ENCODE data around the gene RPS6KA3.

RPS6KA3 gene

GRCh38 chrX:20266810-20267606 lies at the start of gene RPS6KA3:
Gene RPS6KA3, minus strand, starts transcription at chrX:20266909. Its CDS starts 277 bp downstream, at chrX:20266632.
- DNase-seq: peak; percentile 86 to 88

GRCh38 chrX:20315140-20315539 lies 48.4 kb upstream of the RPS6KA3 start:
- no peak for DNase-seq

DNA sequence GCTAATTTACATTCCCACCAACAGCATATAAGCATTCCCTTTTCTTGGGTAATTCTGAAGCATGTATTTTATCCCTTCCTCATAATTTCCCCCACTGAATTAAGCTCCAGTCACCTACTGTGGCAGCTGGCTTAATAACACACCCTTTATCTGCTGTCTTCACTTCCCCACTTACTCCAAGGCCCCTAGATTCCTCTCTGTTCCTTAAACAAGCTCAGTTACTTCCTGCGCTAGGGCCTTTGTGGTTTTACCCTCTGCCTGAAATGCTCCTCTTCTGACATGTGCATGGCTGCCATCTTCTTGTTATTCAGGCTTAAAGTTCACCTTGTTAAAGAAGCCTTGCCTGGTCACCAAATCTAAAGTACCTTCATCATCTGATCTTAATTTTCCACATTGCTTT lies 47.2 kb upstream of the RPS6KA3 start:
- DNase-seq: no peak

DNA sequence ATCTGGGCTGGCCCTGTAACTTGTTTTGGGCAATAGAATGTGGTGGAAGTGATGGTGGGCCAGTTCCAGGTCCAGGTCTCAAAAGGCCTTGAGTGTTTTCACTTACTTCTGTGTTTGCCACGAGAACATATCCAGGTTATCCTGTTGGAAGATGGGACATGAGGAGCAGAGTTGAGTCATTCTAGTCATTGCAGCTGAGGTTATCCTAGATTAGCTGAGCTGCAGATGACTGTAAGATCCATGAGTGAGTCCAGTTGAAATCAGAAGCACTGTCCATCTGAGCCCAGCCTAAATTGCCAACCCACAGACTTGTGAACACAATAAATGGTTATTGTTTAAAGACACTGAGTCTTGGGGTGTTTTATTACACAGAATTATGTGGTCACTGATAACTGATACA lies 45.3 kb upstream of the RPS6KA3 start:
- DNase-seq: no peak

GRCh38 chrX:20311505-20311904 lies 44.8 kb upstream of the RPS6KA3 start:
- DNase-seq: no peak

DNA sequence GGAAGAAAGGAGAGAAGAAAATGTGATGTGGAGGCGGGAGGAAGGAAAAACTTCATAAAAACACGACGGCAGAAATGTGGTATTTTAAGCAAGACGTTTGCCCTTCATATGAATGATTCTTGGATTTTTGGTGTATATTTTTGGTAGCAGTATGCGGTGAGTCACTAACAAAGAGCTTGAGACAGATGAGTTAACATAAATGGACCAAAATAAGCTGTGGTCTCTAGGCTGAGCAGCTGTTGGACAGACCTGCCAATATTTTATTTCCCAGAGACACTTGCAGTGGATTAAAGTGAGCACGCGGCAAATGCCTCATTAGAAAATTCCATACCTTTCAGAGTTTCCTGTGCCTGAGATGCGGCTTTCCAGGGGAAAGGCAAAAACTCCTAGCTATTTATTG lies 43.1 kb upstream of the RPS6KA3 start:
- DNase-seq: no peak

DNA sequence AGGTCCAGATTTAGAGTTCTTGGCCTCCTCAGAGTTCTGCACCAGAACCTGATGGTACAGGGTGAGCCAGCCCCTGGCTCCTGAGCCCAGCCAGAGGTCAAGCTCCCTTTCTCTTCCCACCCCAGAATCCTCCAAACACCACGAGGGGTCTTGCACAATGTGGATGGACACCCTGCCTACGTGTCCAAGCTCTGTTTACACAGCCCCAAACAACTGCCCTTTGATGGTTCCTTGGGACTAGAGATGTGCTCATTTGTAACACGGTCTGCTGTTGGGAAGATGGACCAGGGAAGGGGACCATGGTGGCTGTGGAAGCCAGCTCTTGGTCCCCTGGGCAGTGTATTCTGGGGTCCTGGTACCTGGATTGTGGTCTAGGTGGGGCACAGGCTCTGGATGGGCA lies 40.0 kb upstream of the RPS6KA3 start:
- DNase-seq: no peak

DNA sequence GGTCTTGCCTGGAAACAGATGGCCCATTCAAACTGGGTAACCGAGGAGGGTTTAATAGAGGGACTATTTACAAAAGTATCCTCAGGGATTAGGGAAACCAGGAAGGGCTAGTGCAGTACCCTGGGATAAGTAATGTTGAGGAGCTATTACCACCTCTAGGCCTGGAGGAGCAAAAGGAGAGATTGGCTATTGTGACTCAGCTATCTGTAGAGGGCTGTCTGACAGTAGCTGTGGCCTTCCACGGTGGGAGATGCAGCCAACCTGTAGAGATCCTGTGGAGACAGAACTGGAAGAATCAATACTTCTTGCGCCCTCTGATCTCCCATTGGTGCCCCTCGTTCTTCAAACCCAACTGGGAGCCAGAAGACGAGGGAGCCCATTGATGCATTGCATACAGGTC lies 34.1 kb upstream of the RPS6KA3 start:
- DNase-seq: no peak

DNA sequence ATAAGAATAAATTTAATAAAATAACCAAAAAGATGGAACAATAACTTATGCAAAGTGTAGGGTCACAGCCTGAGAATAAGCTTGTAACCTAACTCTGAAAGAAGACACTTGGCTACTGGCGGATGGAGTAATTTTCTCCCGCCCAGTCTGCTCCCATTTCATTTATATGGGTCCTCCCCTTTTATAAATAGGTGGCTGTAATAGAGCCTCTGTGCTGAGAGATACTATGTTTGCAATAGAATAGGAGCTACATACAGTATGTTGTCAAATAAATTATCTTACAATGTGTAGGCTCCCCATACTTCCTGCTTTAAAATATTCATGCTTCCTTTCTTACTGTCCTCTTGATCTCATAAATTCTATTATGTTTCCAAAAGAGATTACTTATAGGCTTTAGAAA lies 28.2 kb upstream of the RPS6KA3 start:
- DNase-seq: no peak

DNA sequence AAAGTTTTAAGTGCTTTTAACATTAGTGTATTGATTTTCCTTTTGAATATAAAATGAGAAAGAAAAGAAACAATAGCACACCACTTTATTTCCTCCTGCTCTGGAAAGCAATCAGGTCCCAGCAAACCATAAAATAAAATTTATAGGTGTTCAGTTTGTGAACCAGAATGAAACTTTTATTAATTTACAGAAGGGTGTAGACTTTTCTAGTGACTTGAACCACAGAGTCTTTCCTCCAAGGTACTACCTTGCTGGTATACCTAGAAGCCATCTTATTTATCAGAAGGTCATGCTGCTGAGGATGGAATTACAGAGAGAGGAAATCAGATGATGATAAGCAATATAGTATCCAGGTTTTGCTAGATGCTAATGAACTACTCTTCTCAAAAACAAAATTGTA lies 27.6 kb upstream of the RPS6KA3 start:
- no peak for DNase-seq

DNA sequence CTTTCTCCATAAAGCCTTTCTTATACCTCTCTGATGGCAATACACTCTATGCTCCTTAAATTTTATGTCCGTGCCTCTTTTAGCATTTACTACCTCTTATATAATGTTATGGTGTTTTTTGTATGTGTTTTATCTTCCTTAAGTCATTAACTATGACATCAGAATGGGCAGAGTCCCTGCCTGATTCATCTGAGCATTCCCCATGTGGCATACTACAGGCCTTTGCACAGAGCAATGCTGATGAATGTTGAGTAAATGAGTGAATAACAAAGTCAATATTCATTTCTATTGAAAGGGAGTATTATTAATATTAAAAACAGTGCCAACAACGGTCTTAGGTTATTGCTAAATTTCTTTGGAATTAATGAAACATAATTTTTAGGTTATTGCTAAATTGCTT lies 18.8 kb upstream of the RPS6KA3 start:
- DNase-seq: no peak

GRCh38 chrX:20284992-20285391 lies 18.3 kb upstream of the RPS6KA3 start:
- no peak for DNase-seq

DNA sequence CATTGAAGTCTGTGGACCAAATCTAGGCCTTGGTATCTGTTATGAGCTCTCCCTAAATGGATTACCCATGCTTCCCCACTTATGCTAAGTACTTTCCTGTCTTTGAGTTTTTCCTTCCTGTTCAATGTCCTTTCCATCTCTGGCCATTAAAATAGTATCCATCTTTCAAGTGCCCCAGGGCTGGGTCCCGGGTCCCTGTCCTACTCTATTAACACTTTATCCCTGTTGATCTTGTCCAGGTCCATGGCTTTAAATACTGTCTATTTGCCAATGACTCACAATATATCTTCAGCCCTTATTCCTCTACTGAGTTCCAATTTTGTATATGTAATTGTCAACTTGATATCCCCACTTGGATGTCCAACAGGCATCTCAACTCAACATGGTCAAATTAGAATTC lies 17.7 kb upstream of the RPS6KA3 start:
- no peak for DNase-seq

- no peak for DNase-seq
These were observed 14.2 kb upstream of the RPS6KA3 start for GRCh38 chrX:20280938-20281337.

- no peak for DNase-seq
These were observed 7.4 kb upstream of the RPS6KA3 start for GRCh38 chrX:20274121-20274520.

DNA sequence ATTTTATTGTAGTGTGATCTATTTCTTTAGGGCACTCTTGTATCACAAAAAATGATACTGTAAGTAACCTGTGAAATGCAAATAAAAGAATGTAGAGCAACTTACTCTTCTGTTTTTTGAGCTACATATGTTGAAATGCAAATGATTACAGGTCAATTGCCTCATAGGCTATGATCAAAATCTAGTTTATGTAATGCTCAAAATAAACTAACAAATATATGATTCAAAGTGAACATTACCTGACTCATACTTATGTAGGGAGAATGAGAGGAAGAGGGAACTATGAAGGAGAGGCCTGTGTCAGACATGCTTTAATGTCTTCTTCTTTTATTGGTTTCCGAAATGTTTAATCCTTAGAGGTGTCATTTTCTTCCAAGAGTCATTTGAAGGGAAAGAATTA lies 5.0 kb upstream of the RPS6KA3 start:
- no peak for DNase-seq

GRCh38 chrX:20271186-20271585 lies 4.5 kb upstream of the RPS6KA3 start:
- DNase-seq: no peak

DNA sequence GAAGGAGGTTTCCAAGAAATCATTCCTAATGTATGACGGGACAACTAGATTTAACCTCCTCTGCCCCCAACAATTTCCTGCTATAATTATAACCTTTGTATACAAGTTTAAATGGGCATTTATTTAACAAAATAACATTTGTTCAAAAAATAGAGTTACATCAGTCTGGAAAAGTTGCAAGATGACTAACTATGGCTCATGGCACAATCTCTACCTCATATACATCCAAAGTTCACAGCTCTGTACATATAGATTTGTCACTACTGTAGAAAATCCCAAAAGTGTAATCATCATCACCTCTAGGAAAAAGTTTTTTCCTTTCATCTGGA lies 3.8 kb upstream of the RPS6KA3 start:
- DNase-seq: no peak

GRCh38 chrX:20269848-20270561 lies 3.3 kb upstream of the RPS6KA3 start:
- DNase-seq: no peak

DNA sequence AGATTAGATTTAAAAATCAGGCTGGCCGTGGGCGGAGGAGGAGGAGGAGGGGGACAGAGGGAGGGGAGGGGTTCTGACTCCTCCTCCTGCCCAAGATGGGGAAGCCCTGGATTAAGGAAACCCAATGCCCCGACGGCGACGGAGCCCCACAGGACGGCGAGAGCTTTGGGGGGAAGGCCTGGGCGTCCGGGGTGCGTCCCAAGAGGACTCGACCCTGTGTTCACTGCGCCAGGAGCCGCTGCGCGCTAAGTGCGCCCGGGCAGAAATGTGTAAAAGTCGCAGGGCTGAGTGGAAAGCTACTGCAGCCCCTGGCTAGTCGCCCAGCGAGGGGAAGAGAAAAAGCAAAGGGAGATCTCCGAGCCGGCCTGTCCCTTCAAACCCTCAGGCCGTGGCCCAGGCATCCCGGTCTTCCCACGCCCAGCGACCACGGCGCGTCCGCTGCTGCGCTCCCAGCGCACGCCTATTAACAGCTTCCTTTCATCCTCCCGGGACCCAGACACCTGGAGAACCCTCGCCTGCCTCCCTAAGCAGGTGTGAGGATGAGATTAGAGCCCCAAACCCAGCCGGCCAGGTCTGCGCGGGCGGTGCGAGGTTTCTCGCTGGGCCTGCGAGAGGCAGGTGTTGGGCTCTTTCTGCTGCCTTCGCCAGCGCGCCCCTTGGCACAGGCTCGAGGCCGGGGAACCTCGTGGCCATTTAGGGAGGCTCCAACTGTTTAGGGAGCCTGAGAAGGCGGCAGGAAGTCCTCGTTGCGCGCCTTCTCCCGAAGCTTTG lies 1.4 kb upstream of the RPS6KA3 start:
- peak in 1 of 2 experiments; percentile 26 for DNase-seq

- no peak for DNase-seq
These were observed 860 bp upstream of the RPS6KA3 start for GRCh38 chrX:20267607-20267930.

GRCh38 chrX:20265726-20266681 lies 705 bp downstream of the RPS6KA3 start:
- DNase-seq: peak; percentile 24 to 34

DNA sequence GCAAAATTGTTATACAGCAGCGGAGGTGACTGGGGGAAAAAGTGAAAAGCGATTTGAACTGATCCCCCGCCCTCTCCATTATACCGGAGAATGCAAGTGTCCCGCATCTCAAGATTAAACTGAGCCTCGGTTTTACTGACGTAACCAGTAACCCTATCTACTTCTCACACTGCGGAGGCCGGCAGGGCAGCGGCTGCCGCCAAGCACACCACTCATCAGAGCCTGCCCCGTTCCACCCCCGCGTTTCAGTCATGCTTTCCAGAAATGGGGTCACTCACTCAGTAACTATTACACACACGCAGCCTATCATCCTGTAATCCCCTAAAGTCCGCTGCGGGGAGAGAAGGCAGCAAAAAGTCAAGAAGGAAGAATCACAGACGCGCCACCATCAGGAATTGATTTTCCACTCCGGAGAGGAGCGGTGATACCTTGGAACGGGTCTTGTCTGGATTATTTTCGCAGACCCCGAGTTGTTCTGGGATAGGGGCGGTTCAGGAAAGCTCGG lies 1.4 kb downstream of the RPS6KA3 start:
- DNase-seq: peak; percentile 51 to 80
